AG04450 (cell line): ENCODE data around the gene SLC26A11. TPM values are rescaled to one million over a fixed set of nuclear protein-coding genes. Genes with fewer than 3 reads are reported as not detected.
"Not testable (repeated sequence)": the region's sequence is repeated elsewhere in the genome, so short reads cannot be mapped to it uniquely, and the experiment has no call there.

Source experiments
- CTCF ChIA-PET: fragments of 300-600, 350-600 bp; formaldehyde crosslinking; extraction: SDS; loops from one replicate; lab custom pipeline; 2022; ENCODE audit warnings: antibody characterized with exemption, inconsistent platforms; lab: Charles Lee
- POLR2A ChIA-PET: fragments of 350-600 bp; formaldehyde crosslinking; extraction: SDS; loops from one replicate; lab custom pipeline; 2021; ENCODE audit warnings: antibody characterized with exemption, inconsistent platforms; lab: Yijun Ruan, JAX
- DNase-seq: peaks from one replicate; pipeline ENCODE4 v3.0.0-alpha.2; 2011; ENCODE audit warnings: low read depth, low spot score
- H3K27ac ChIP-seq: one replicate; pipeline ENCODE4 v1.5.1; 2012; ENCODE audit warnings: low read depth, low read length, control low read depth
- H3K27me3 ChIP-seq: one replicate; pipeline ENCODE4 v1.6.0; 2012; ENCODE audit warnings: low read length; ENCODE audit not compliant: control insufficient read depth, insufficient read depth
- H3K4me3 ChIP-seq: 2 replicates; pipeline ENCODE4 v1.5.1; 2011; ENCODE audit warnings: mild to moderate bottlenecking, low read depth, low read length, control low read depth
- H3K9me3 ChIP-seq: 2 replicates; pipeline ENCODE4 v1.5.1; 2012; ENCODE audit warnings: low read length; ENCODE audit not compliant: control insufficient read depth, insufficient read depth
- CTCF ChIP-seq: IDR thresholded peaks from 2 replicates; pipeline ENCODE4 v1.5.1; 2011; ENCODE audit warnings: low read depth, low read length, control low read depth, inconsistent platforms
- polyA plus RNA-seq: library from polyadenylated mRNA; depleted of rRNA; stranded (reverse); fragments of >200 nt; gene quantifications from 2 replicates; pipeline ENCODE4 v1.2.3, GENCODE V29; 2011

Gene SLC26A11
- polyA plus RNA-seq, 1 experiment = 8.9 TPM

- TF ChIP-seq CTCF = no peak
- CTCF ChIA-PET = no interaction called here
- Histone ChIP-seq H3K9me3 (peaks cover 2% of the 10 kb centered on the region; the same call in 1 of the 2 replicates), H3K27me3 (no peaks in the 10 kb centered on the region), H3K4me3 (no peak overlapping the region), H3K27ac (peak overlapping the region; percentile 88)
- DNase-seq = no peak
- POLR2A ChIA-PET = interaction anchor here (0.6 kb wide), 1 partner anchor 32 kb away, joined by 3 read pairs; no protein-coding TSS in a partner anchor
Observed at GRCh38 chr17:80253631-80254395, 33.6 kb downstream of the SLC26A11 start.

GRCh38 chr17:80254396-80255251 lies 34.4 kb downstream of the SLC26A11 start:
- DNase-seq = peak; percentile 68
- Histone ChIP-seq H3K27me3 (no peaks in the 10 kb centered on the region), H3K27ac (peak overlapping the region; percentile 88), H3K4me3 (no peak overlapping the region), H3K9me3 (peaks cover 2% of the 10 kb centered on the region; the same call in 1 of the 2 replicates)
- ChIA-PET POLR2A (interaction anchor here (0.6 kb wide), 1 partner anchor 33 kb away, joined by 3 read pairs; no protein-coding TSS in a partner anchor), CTCF (interaction anchor here (0.6 kb wide), 1 partner anchor 59 kb away, joined by 7 read pairs; no protein-coding TSS in a partner anchor)
- no peak for TF ChIP-seq CTCF

GRCh38 chr17:80256034-80256350 lies 35.8 kb downstream of the SLC26A11 start:
- ChIA-PET POLR2A (no interaction called here), CTCF (no interaction called here)
- Histone ChIP-seq H3K27me3 (no peaks in the 10 kb centered on the region), H3K9me3 (peaks cover 2% of the 10 kb centered on the region; the same call in 1 of the 2 replicates), H3K4me3 (no peak overlapping the region), H3K27ac (peak overlapping the region; percentile 11)
- no peak for TF ChIP-seq CTCF
- no peak for DNase-seq

GRCh38 chr17:80257716-80258213 lies 37.5 kb downstream of the SLC26A11 start:
- DNase-seq = no peak
- Histone ChIP-seq H3K27me3 (no peaks in the 10 kb centered on the region), H3K9me3 (peaks cover 2% of the 10 kb centered on the region; the same call in 1 of the 2 replicates), H3K4me3 (no peak overlapping the region), H3K27ac (no peak overlapping the region)
- ChIA-PET CTCF (no interaction called here), POLR2A (no interaction called here)
- TF ChIP-seq CTCF = no peak

GRCh38 chr17:80258296-80258695 lies 38.1 kb downstream of the SLC26A11 start:
- POLR2A ChIA-PET, CTCF ChIA-PET, H3K27me3 ChIP-seq, H3K27ac ChIP-seq, DNase-seq, H3K9me3 ChIP-seq, H3K4me3 ChIP-seq: not testable (repeated sequence)
